Keratinocyte (primary cell): ENCODE data around the gene CYP2A6. TPM values are rescaled to one million over a fixed set of nuclear protein-coding genes. Genes with fewer than 3 reads are reported as not detected.

Experiments used
- DNase-seq: peaks from one replicate; pipeline ENCODE4 v3.0.0-alpha.2; 2011; ENCODE audit warnings: low read depth, missing footprints, low spot score
- FAIRE-seq: peaks from 2 replicates; lab custom pipeline; 2011; peaks lifted over from hg19 to GRCh38; lab: Jason Lieb, UNC
- H2AFZ ChIP-seq: 2 replicates; pipeline ENCODE4 v1.6.0; 2012; ENCODE audit warnings: low read length, control low read depth, inconsistent platforms; ENCODE audit not compliant: control insufficient read depth
- H3K27ac ChIP-seq: 2 replicates; pipeline ENCODE4 v1.5.1; 2011; ENCODE audit warnings: low read length; ENCODE audit not compliant: control insufficient read depth, insufficient read depth
- H3K27me3 ChIP-seq: 3 replicates; pipeline ENCODE4 v1.6.0; 2011; ENCODE audit warnings: low read length; ENCODE audit not compliant: control insufficient read depth, insufficient read depth; ENCODE audit errors: extremely low read depth
- H3K36me3 ChIP-seq, 2 experiments: 2 replicates in 1 of 2; 3 replicates in 1 of 2; pipeline ENCODE4 v1.5.1; 2011; ENCODE audit warnings: low read length in 2 of 2, mild to moderate bottlenecking in 1 of 2; ENCODE audit not compliant: control insufficient read depth in 2 of 2, insufficient read depth in 2 of 2; ENCODE audit errors: extremely low read depth in 1 of 2
- H3K4me1 ChIP-seq: 3 replicates; pipeline ENCODE4 v1.5.1; 2011; ENCODE audit warnings: low read length; ENCODE audit not compliant: control insufficient read depth, insufficient read depth; ENCODE audit errors: extremely low read depth
- H3K4me2 ChIP-seq: 3 replicates; pipeline ENCODE4 v1.6.0; 2011; ENCODE audit warnings: low read depth, low read length; ENCODE audit not compliant: control insufficient read depth, insufficient read depth; ENCODE audit errors: extremely low read depth
- H3K4me3 ChIP-seq, 3 experiments: fragments of 200-600 bp in 1 of 3; sonication (generic) in 1 of 3; 2 replicates in 2 of 3; 3 replicates in 1 of 3; pipeline ENCODE4 v1.5.1; 2011 to 2016; ENCODE audit warnings: low read length in 3 of 3, mild to moderate bottlenecking in 3 of 3, control low read depth in 2 of 3, inconsistent platforms in 1 of 3, low read depth in 1 of 3, mixed read lengths in 1 of 3, mixed run types in 1 of 3, moderate library complexity in 1 of 3; ENCODE audit not compliant: control insufficient read depth in 2 of 3, insufficient read depth in 2 of 3; ENCODE audit errors: extremely low read depth in 1 of 3
- H3K79me2 ChIP-seq: 2 replicates; pipeline ENCODE4 v1.6.0; 2012; ENCODE audit warnings: low read length; ENCODE audit not compliant: control insufficient read depth, insufficient read depth
- H3K9ac ChIP-seq: 3 replicates; pipeline ENCODE4 v1.6.0; 2011; ENCODE audit warnings: low read length; ENCODE audit not compliant: control insufficient read depth, insufficient read depth; ENCODE audit errors: extremely low read depth
- H3K9me1 ChIP-seq: 3 replicates; pipeline ENCODE4 v1.6.0; 2011; ENCODE audit warnings: low read length; ENCODE audit not compliant: control insufficient read depth, insufficient read depth; ENCODE audit errors: extremely low read depth
- H3K9me3 ChIP-seq: 2 replicates; pipeline ENCODE4 v1.5.1; 2012; ENCODE audit warnings: low read depth, low read length; ENCODE audit not compliant: control insufficient read depth
- H4K20me1 ChIP-seq: 3 replicates; pipeline ENCODE4 v1.6.0; 2011; ENCODE audit warnings: low read length; ENCODE audit not compliant: control insufficient read depth, insufficient read depth; ENCODE audit errors: extremely low read depth
- EZH2 ChIP-seq: IDR thresholded peaks from one replicate; pipeline ENCODE4 v1.6.1; 2012; ENCODE audit warnings: inconsistent platforms, mild to moderate bottlenecking, low read length, moderate library complexity
- dilution Hi-C: fragments of 300-500 bp; cut with MboI; formaldehyde crosslinking; loops from one replicate; pipeline ENCODE4 v1.7.0; 2020; ENCODE audit warnings: low sequenced_read_pairs; ENCODE audit not compliant: extremely low pct_ligation_motif_present
- polyA plus RNA-seq, 5 experiments: library from polyadenylated mRNA; depleted of rRNA in 3 of 5; stranded (reverse) in 3 of 5; stranded (forward) in 1 of 5; unstranded in 1 of 5; fragments of >200 nt; gene quantifications; 1 replicate in 1 of 5; 2 replicates in 3 of 5; 3 replicates in 1 of 5; pipeline versions ENCODE4 v1.2.1 to v1.2.3, GENCODE V29; 2011 to 2012; ENCODE audit warnings: missing spikeins in 2 of 5, low read depth in 1 of 5, low replicate concordance in 1 of 5
- TF ChIP-seq, protein P1 (sequence below), 3 experiments: IDR thresholded peaks in 1 of 3; conservative IDR thresholded peaks in 1 of 3; optimal IDR thresholded peaks in 1 of 3; 2 replicates in 2 of 3; 3 replicates in 1 of 3; pipeline versions ENCODE3 to v1.5.1; 2011; ENCODE audit warnings: low read length in 3 of 3, mild to moderate bottlenecking in 3 of 3, moderate library complexity in 2 of 3, control low read depth in 1 of 3, inconsistent platforms in 1 of 3; ENCODE audit not compliant: insufficient read depth in 2 of 3; ENCODE audit errors: extremely low read depth in 1 of 3

The CYP2A6 gene
- polyA plus RNA-seq, 1 donor (not counting 4 experiments of a cell fraction or from before 2014, with no cell fraction given), result not detected

DNA sequence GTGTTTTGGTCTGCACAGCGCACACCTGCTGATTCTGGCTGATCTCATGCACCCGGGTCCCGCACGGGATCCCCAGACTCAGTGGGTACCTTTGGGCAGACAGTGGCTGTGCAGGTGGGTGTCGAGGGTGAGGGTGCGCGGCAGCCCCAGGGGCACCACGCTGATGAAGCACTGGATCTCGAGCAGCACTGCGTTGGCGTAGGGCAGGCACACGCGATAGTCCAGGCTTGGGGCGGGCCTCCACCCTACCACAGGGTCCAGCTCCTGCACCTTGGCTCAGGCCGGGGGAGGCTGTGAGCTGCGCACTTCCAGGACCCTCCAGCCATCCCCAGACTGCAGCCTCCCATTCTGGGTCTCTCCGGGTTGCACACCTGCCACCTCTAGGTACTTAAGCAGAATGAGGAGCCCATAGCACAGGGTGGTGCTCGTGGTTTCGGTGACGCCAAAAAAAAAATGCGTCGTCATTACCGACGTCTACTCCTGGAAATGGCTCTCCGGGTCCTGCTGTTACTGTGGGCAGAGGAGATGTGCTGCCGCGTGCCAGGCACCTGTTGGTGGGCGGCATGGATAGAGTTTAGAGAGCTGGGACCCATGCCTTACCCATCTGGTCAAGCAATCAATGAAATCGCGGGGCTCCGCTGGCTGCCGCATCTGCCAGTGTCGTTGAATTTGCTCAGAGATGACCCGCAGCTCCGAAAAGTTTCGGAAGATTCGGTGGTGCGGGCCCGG is 40.7 kb downstream of the CYP2A6 start:
- DNase-seq (no peak), FAIRE-seq (no peak)
- H3K36me3 ChIP-seq, result peaks cover 17 to 26% of the 10 kb centered on the region in 2 experiments
- H3K27ac ChIP-seq, result no peak overlapping the region
- H3K4me1 ChIP-seq, result peaks cover 38% of the 10 kb centered on the region
- H3K4me2 ChIP-seq, result no peak overlapping the region
- no peaks in the 10 kb centered on the region for H3K9me3 ChIP-seq
- H3K27me3 ChIP-seq, result no peaks in the 10 kb centered on the region
- H2AFZ ChIP-seq, result no peak overlapping the region
- no peak overlapping the region for H3K4me3 ChIP-seq
- dilution Hi-C loops, result no loop called here
- no peak for TF ChIP-seq EZH2
- TF ChIP-seq, protein P1, sequence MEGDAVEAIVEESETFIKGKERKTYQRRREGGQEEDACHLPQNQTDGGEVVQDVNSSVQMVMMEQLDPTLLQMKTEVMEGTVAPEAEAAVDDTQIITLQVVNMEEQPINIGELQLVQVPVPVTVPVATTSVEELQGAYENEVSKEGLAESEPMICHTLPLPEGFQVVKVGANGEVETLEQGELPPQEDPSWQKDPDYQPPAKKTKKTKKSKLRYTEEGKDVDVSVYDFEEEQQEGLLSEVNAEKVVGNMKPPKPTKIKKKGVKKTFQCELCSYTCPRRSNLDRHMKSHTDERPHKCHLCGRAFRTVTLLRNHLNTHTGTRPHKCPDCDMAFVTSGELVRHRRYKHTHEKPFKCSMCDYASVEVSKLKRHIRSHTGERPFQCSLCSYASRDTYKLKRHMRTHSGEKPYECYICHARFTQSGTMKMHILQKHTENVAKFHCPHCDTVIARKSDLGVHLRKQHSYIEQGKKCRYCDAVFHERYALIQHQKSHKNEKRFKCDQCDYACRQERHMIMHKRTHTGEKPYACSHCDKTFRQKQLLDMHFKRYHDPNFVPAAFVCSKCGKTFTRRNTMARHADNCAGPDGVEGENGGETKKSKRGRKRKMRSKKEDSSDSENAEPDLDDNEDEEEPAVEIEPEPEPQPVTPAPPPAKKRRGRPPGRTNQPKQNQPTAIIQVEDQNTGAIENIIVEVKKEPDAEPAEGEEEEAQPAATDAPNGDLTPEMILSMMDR (optimal IDR thresholded peaks at IDR 0.05 in 1 of 3, IDR thresholded peaks at IDR 0.05 in 1 of 3, conservative IDR thresholded peaks at IDR 0.05 in 1 of 3; ENCODE audit: extremely low read depth in 1 of 3, insufficient read depth in 2 of 3, low read length in 3 of 3), result no peak
- H3K79me2 ChIP-seq, result peaks cover 23% of the 10 kb centered on the region
- peaks cover 16% of the 10 kb centered on the region for H4K20me1 ChIP-seq
- H3K9me1 ChIP-seq, result no peaks in the 10 kb centered on the region
- no peak overlapping the region for H3K9ac ChIP-seq

GRCh38 chr19:40808497-40808896 is 41.8 kb downstream of the CYP2A6 start:
- Histone ChIP-seq H3K4me1 (peaks cover 41% of the 10 kb centered on the region), H2AFZ (no peak overlapping the region), H3K27me3 (no peaks in the 10 kb centered on the region), H3K9ac (no peak overlapping the region), H3K9me3 (no peaks in the 10 kb centered on the region), H3K27ac (no peak overlapping the region), H3K9me1 (no peaks in the 10 kb centered on the region), H3K4me2 (no peak overlapping the region), H3K79me2 (peaks cover 34% of the 10 kb centered on the region), H3K4me3 (no peak overlapping the region), H3K36me3 (peaks cover 26 to 29% of the 10 kb centered on the region in 2 experiments), H4K20me1 (peaks cover 25% of the 10 kb centered on the region)
- dilution Hi-C loops, result no loop called here
- no peak for FAIRE-seq
- DNase-seq, result no peak
- no peak for TF ChIP-seq EZH2
- TF ChIP-seq, protein P1 (optimal IDR thresholded peaks at IDR 0.05 in 1 of 3, IDR thresholded peaks at IDR 0.05 in 1 of 3, conservative IDR thresholded peaks at IDR 0.05 in 1 of 3; ENCODE audit: extremely low read depth in 1 of 3, insufficient read depth in 2 of 3, low read length in 3 of 3), result no peak
